Measurements from ENCODE around the gene PCGF3.

DNA sequence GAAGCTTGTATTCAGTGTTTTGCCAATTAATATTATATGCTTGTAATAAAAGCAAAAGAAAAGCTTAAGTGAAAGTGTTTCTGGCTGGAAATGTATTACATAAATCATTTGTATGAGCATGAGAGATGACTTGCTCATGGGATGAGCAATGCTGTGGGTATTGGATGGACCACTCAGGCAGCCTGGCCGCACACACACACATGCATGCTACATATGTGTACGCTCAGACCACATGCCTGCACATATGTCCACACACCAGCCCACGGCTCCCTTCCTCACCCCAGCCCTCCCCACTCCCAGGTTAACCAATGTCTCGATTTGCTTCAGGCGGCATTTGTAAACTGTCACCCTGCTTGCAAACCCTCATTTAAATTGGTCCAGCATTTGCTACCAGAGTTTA lies 64.4 kb downstream of the PCGF3 start:
- TF ChIP-seq EP300 (IDR thresholded peaks at IDR 0.05) (no peak), POLR2A (IDR thresholded peaks at IDR 0.05) (no peak)
- TF ChIP-seq, protein P1, sequence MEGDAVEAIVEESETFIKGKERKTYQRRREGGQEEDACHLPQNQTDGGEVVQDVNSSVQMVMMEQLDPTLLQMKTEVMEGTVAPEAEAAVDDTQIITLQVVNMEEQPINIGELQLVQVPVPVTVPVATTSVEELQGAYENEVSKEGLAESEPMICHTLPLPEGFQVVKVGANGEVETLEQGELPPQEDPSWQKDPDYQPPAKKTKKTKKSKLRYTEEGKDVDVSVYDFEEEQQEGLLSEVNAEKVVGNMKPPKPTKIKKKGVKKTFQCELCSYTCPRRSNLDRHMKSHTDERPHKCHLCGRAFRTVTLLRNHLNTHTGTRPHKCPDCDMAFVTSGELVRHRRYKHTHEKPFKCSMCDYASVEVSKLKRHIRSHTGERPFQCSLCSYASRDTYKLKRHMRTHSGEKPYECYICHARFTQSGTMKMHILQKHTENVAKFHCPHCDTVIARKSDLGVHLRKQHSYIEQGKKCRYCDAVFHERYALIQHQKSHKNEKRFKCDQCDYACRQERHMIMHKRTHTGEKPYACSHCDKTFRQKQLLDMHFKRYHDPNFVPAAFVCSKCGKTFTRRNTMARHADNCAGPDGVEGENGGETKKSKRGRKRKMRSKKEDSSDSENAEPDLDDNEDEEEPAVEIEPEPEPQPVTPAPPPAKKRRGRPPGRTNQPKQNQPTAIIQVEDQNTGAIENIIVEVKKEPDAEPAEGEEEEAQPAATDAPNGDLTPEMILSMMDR (IDR thresholded peaks at IDR 0.05) = no peak

All from tibial nerve (tissue), 4 donors.